ENCODE measurements around the gene KMT5C. TPM values are rescaled to one million over a fixed set of nuclear protein-coding genes. Genes with fewer than 3 reads are reported as not detected.

The KMT5C gene
- total and polyA plus RNA-seq, 7 donors = 1.8 to 5.7 (median 3.9) TPM

GRCh38 chr19:55309448-55309847 lies 30.2 kb upstream of the KMT5C start:
- no peak overlapping the region for H3K4me3 ChIP-seq
- WGBS, 3 donors = 85 to 88% (median 85%) methylated on average over 5 of the region's 5 CpGs
- ATAC-seq = no peak
- H3K36me3 ChIP-seq (ENCODE audit: insufficient read depth in 1 of 2, low read depth in 1 of 2) = no peaks in the 10 kb centered on the region
- intact Hi-C loops (cut with DNase I) = no loop called here
- H3K27ac ChIP-seq = no peak overlapping the region
- no peak for TF ChIP-seq CTCF (IDR thresholded peaks at IDR 0.05)
- H3K9me3 ChIP-seq = no peaks in the 10 kb centered on the region
- H3K4me1 ChIP-seq = no peaks in the 10 kb centered on the region
- peaks cover 0 to 4% (median 0%) of the 10 kb centered on the region in 3 donors for H3K27me3 ChIP-seq (ENCODE audit: insufficient read depth in 3 of 3, low read length in 2 of 3)
- no peak for DNase-seq

DNA sequence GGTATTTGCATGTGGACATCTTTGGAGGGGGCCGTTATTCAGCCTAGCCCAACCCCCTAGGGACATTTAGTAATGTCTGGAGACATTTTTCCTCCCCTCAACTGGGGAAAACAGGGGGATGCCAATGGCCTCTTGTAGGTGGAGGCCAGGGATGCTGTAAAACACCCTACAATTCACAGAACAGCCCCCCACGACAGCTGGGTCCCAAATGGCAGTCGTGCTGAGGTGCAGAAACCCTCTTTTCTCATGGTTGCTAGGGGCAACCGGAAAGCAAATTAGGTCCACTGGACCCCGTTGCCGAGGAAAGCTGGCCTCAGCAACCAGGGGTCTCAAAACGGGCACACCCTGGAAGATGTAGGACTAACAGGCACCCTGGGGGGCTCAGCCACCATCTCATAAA lies 29.2 kb upstream of the KMT5C start:
- Histone ChIP-seq H3K36me3 (ENCODE audit: insufficient read depth in 1 of 2, low read depth in 1 of 2) (no peaks in the 10 kb centered on the region), H3K4me3 (no peak overlapping the region), H3K4me1 (no peaks in the 10 kb centered on the region), H3K27ac (no peak overlapping the region), H3K27me3 (ENCODE audit: insufficient read depth in 3 of 3, low read length in 2 of 3) (peaks cover 0 to 4% (median 0%) of the 10 kb centered on the region in 3 donors), H3K9me3 (no peaks in the 10 kb centered on the region)
- intact Hi-C loops (cut with DNase I) = no loop called here
- no peak for DNase-seq
- ATAC-seq = no peak
- no peak for TF ChIP-seq CTCF (IDR thresholded peaks at IDR 0.05)
- WGBS, 3 donors = 54 to 66% (median 59%) methylated on average over 7 of the region's 7 CpGs

GRCh38 chr19:55311397-55311796 lies 28.3 kb upstream of the KMT5C start:
- ATAC-seq (no peak), DNase-seq (no peak)
- Histone ChIP-seq H3K4me1 (no peaks in the 10 kb centered on the region), H3K36me3 (ENCODE audit: insufficient read depth in 1 of 2, low read depth in 1 of 2) (no peaks in the 10 kb centered on the region), H3K27me3 (ENCODE audit: insufficient read depth in 3 of 3, low read length in 2 of 3) (peaks cover 0 to 4% (median 0%) of the 10 kb centered on the region in 3 donors), H3K9me3 (no peaks in the 10 kb centered on the region), H3K27ac (no peak overlapping the region), H3K4me3 (no peak overlapping the region)
- no peak for TF ChIP-seq CTCF (IDR thresholded peaks at IDR 0.05)
- 84 to 91% (median 90%) methylated on average over 9 of the region's 9 CpGs for WGBS, 3 donors
- intact Hi-C loops (cut with DNase I) = no loop called here

DNA sequence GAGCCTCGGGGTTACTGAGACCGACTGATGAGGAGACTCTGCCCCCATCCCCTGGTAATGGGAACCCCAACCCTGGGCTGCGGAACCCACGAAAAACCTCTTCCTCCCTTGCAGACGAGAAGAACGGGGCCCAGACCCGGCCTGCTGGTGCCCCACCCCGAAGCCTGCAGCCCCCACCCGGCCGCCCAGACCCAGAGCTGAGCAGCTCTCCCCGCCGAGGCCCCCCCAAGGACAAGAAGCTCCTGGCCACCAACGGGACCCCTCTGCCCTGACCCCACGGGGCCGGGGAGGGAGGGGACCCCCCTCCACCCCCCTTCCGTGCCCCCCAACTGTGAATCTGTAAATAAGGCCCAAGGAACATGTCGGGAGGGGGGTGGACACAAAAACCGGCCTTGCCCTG lies 27.9 kb upstream of the KMT5C start:
- intact Hi-C loops (cut with DNase I) = no loop called here
- H3K4me1 ChIP-seq = no peaks in the 10 kb centered on the region
- H3K9me3 ChIP-seq = no peaks in the 10 kb centered on the region
- peaks cover 0 to 4% (median 0%) of the 10 kb centered on the region in 3 donors for H3K27me3 ChIP-seq (ENCODE audit: insufficient read depth in 3 of 3, low read length in 2 of 3)
- DNase-seq = no peak
- WGBS, 3 donors = 85 to 88% (median 87%) methylated on average over 16 to 18 of the region's 18 CpGs
- TF ChIP-seq CTCF (IDR thresholded peaks at IDR 0.05) = no peak
- no peak overlapping the region for H3K4me3 ChIP-seq
- no peaks in the 10 kb centered on the region for H3K36me3 ChIP-seq (ENCODE audit: insufficient read depth in 1 of 2, low read depth in 1 of 2)
- H3K27ac ChIP-seq = no peak overlapping the region
- no peak for ATAC-seq

Measured in psoas muscle (tissue), 8 donors.